GM21381 (cell line): ENCODE data around the gene ELOVL5.
A peak's percentile ranks its signal among the peaks of the same experiment; 100 is the strongest.
"Not testable (repeated sequence)": the region's sequence is repeated elsewhere in the genome, so short reads cannot be mapped to it uniquely, and the experiment has no call there.

ENCODE experiments used
- ATAC-seq: cut with Tn5 transposase; IDR thresholded peaks from one replicate; pipeline ENCODE4 v1.9.1; 2021; ENCODE audit warnings: mild to moderate bottlenecking, moderate library complexity; ENCODE audit not compliant: unreplicated experiment

The ELOVL5 gene, protein sequence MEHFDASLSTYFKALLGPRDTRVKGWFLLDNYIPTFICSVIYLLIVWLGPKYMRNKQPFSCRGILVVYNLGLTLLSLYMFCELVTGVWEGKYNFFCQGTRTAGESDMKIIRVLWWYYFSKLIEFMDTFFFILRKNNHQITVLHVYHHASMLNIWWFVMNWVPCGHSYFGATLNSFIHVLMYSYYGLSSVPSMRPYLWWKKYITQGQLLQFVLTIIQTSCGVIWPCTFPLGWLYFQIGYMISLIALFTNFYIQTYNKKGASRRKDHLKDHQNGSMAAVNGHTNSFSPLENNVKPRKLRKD

DNA sequence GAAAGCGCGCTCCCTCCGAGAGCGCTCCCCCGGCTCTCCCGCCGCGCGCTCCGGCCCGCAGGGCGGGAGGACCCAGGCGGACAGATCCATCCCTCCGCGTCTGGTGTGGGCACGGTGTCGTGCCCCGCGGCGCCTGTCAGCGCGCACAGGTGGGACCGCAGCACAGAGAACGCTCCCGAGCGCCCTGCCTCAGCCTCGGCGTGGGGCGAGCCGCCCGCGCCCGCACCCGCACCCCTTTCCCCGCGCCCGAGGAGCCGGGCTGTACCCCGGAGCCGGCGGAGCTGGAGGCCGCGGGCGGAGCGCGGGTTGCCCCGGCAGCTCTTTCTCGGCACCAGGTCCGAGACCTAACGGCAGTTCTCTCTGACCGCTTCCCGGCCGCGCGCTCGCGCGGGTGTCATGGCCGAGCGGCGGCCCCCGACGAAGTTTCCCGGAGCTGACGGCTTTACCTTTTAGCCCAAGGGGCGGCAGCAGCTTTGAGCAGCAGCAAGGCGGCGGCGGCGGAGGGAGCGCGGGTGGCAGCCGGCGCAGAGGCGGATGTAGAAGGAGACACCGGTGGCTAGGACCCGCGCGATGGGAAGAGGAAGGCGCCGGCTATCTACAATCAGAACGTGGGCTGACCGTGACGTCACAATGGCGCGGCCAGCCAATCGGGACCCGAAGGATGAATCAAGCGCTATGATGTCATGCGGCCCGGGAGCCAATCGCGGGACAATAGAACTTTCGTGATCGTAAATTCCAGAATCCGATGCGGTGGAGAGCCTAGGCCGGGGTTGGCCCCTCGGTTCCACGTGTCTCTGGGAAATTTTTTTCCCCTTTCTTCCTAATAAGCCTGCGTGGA is at the start of gene ELOVL5:
Gene ELOVL5 (minus strand): TSS at position 580 of the 838 bp plus-strand sequence. CDS start 53,251 bp downstream, outside the sequence.
- ATAC-seq, result peak; percentile 79

DNA sequence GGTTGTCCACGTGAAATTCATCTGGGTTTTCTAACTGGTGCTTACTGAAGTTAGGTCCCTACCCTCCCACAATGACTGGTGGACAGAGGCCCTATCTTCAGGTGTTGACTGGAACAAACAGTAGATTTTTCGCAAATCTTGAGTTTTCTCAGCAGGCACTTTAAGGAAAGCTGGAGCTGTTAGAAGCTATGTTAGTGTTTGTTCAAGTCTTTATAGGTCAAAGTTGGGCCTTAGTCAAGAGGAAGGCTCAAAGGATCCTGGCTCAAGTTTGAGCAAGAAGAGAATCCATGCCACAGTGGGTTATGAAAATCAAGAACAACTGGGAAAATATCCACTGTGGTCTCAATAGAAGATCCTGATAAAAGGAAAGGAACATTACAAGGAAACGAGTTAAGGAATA is 48.5 kb upstream of the ELOVL5 start:
- no peak for ATAC-seq

DNA sequence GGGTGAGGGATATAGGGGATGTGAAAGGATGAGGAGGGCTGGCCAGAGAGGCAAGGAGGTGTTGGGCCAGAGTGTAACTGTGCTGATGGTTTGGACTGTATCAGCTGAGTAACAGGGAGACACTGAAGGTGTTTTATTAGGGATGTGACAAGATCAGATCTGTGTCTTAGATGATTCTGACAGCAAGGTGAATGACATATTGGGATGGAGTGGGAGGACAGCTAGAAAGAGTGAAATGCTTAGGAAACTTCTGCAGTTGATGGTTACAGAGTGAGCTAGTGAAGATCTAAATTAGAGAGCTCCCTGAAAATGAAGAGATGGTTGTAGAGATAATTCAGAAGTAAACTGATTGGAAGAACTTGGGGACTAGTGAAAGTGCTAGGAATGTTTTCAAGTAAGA is 47.2 kb upstream of the ELOVL5 start:
- no peak for ATAC-seq

DNA sequence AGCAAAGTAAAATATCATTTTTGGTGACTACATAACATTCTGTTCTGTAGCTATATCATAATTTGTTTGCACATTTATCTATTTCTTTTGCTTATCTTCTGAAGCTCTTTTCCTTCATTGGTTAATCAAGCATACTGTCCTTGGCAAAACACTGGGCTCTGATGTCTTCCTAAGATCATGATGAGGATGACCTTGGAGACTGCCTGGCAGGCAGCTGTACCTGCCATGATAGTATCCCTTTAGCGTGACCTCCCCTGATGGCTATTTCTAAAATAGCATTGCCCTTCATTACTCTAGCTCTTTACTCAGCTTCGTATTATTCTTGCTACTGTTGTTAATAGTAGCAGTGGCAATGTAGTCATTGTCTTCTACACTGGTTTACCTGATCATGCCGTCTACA is 46.0 kb upstream of the ELOVL5 start:
- no peak for ATAC-seq

DNA sequence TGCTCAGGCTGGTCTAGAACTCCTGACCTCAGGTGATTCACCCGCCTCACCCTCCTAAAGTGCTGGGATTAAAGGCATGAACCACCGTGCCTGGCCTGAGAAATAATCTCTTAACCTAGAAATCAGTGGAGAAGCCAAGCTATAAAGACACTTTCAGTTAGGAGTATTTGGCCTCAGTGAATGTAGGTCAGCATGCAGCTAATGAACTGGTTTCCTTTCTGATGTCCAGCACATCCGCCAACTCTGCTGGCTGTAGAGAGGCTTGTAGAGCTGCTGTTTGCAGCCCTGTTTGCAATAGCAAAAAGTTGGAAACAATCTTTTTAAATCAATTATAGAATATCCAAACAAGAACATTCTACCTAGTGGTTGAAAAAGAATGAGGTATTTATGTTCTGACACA is 42.4 kb upstream of the ELOVL5 start:
- no peak for ATAC-seq

DNA sequence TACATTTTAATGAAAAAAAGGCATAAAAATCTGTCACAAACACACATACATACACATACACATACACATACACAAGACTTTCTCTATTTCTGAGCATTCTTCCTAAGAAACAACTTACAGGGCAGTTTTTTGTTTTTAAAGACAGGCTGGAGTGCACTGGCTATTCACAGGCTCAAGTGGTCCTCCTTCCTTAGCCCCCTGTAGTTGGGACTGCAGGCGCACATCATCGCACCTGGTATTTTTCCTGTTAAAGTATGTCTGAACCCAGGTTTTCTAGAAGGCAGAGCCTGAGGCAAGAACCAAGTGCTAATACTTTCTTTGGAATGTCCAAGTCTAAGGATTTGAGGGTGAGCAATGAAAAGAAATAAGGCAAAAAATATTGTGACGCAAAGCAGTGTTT is 41.3 kb upstream of the ELOVL5 start:
- ATAC-seq, result no peak

DNA sequence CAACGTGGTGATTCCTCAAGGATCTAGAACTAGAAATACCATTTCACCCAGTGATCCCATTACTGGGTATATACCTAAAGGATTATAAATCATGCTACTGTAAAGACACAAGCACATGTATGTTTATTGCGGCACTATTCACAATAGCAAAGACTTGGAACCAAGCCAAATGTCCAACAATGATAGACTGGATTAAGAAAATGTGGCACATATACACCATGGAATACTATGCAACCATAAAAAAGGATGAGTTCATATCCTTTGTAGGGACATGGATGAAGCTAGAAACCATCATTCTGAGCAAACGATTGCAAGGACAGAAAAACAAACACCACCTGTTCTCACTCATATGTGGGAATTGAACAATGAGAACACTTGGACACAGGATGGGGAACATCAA is 39.9 kb upstream of the ELOVL5 start:
- not testable (repeated sequence) for ATAC-seq

DNA sequence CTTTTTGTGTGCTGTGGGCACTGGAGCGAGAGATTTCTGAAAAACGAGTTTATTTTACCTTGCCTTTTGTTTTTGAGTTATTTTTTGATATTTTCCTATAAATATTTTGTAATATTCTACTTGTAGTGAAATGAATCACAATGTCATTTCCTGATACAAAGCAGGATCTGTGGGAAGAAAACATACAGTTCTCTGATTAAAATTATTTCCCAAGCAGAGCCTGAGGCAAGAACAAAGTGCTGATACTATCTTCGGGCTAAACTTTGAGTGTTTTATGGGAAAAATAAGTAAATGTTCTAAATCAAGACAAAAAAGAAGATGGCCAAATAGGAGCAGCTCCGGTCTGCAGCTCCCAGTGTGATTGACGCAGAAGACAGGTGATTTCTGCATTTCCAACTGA is 33.7 kb upstream of the ELOVL5 start:
- no peak for ATAC-seq

DNA sequence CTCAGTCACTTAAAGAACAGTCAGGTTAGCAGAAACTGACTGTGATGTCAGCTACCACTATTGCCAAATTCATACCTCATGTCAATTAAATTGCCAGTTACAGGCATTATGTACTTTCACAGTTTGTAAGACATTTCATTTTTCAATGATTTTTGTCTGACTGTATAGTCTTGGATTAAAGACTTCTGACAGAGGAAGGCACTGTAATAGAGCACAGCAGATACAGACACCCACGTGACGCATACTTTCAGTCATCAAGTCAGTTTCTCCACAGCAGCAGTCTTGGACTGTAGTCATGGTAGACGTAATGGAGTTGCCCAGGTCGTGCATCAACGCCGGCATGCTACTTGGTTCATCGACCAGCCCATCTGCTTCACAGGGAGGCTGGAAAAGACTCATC is 29.5 kb upstream of the ELOVL5 start:
- ATAC-seq, result no peak

DNA sequence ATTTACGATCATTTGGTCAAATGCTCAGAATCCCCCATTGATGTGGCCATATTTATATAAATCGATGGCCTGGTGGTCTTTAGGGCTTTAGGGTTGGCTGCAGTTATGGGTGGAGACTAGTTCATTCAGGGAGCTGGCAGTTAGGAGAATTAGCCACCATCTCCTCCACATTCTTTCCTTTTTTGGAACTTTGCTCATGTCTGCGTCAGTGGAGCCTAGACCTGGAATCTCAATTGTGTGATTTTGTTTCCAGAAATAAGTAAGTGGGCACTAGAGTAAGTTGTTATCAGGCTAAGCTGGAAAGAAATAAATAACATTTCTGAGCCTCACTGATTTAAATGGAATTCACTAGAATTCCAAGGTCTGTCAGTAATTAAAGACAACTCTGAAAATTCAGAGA is 29.0 kb upstream of the ELOVL5 start:
- ATAC-seq, result no peak

DNA sequence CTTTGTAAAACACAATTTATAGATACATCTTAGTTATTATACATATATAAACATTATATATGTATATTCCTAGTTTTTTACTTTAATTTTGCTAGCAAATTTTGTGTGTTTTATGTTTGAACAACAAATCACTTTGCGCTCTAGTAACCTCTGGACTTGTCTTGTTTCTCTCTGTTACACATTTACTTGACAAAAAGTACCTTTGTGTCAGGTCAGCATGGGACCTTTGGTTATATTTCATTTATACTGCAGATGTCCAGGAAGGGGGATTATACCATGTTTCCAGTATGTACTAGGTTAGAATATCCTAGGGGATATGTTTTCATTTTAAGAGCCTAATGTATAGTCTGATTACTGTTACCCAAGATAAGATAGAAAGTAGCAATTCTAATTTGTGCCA is 28.5 kb upstream of the ELOVL5 start:
- ATAC-seq, result no peak

DNA sequence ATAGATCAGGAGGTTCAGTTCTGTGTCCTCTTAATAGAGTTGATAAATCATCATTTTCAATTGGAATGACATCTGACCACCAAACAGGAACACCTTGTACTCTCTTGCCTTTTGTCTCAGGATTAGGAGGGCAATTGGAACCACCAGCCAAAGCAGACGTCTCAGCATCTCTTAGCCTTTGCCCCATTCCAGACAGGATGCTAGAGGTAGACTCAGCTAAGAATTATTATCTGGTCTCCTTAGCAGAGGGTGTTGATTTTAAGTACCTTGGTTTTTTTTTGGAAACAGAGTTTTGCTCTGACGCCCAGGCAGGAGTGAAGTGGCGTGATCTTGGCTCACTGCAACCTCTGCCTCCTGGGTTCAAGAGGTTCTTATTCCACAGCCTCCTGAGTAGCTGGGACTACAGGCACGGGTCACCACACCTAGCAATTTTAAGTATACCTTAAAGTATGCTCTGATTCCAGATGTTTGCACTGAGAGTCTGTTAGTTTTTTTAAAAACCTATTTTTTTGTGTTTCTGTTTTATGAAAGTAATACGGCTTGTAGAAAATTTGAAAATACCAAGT is 28.0 kb upstream of the ELOVL5 start:
- ATAC-seq, result no peak

DNA sequence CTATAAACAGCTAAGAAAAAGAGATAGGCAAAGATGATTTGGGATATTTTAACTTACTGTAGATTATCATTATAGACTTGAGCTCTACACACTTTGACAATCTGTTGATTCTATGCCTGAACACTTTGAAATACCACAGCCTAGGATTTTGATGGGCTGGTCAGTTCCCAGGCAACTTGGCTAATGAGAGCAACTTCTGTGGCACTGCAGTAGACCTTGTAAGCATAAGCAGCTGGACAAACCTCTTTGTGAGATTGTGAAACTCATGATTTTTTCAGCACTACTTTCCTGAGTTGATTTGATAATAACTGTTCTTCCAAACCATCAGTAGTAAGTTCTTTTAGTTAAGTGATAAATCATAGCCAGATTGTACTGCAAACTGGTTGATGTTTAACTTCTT is 27.1 kb upstream of the ELOVL5 start:
- ATAC-seq, result no peak

DNA sequence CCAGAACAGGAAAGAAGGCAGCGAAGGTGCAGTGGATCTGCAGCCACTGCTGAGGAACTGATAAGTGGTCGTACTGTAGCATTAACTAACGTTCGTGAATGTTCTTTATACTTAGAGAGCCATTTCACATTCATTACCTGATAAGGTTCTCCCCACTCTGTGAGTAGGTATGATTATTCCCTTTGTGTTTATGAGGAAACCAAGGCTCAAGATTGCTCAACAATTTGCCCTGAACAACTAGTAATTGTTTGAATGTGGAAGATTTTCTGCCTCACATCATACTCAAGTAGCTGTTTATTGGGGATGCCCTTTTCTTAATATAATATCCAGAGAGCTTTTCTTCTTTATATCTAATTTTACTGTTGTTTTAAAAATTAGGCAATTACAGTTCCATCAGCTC is 24.9 kb upstream of the ELOVL5 start:
- ATAC-seq, result no peak

DNA sequence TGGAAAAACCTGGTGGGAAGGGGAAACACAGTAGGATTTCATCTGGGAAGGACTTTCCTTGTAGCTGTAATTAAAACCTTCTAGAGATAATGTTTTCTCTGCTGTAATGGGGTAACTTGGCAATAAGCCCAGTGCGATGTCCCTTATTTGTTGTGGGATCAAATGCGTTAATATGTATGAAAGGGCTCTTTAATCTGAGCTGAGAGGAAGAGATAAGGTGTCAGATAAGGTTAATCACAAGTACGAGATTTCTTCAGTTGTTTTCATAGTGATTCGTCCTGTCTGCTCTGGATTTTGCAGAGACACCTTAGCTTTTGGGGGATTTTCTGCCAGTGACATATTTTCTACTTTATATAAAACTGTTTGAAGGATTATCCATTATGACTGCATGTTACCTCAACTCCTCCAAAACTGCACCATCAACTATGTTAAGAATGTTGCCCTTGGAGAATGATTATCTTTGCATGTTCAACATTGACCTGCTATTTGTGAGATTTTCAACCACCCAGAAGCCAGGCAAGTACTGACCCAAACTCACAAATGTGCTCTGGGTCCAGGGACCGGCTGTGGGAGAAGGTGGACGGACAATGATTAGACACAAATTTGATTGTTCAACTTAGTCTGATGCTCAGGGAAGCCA is 21.2 kb upstream of the ELOVL5 start:
- ATAC-seq, result no peak

DNA sequence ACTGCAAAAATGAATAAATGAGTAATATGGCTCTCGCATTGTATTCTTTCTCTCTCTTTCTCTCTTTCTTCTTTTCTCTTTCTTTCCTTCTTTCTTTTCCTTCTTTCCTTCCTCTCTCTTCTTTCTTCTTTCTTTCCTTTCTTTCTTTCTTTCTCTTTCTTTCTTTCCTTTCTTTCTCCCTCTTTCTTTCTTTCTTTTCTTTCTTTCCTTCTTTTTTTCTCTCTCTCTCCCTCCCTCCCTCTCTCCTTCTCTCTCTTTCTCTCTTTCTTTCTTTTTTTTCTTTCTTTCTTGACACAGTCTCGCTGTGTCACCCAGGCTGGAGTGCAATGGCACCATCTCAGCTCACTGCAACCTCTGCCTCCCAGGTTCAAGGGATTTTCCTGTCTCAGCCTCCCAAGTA is 20.3 kb upstream of the ELOVL5 start:
- ATAC-seq, result no peak

DNA sequence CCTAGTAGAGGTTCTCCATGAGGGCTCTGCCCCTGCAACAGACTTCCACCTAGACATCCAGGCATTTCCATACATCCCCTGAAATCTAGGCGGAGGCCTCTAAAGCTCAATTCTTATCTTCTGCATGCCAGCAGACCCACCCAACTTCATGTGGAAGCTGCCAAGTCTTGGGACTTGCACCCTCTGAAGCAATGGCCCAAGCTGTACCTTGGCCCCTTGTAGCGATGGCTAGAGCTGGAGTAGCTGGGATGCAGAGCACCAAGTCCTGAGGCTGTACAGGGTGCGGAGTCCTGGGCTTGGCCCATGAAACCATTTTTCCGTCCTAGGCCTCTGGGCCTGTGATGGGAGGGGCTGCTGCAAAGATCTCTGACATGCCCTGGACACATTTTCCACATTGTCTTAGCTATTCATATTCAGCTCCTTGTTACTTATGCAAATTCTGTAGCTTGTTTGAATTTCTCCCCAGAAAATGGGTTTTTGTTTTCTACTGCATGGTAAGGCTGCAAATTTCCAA is 17.4 kb upstream of the ELOVL5 start:
- no peak for ATAC-seq

DNA sequence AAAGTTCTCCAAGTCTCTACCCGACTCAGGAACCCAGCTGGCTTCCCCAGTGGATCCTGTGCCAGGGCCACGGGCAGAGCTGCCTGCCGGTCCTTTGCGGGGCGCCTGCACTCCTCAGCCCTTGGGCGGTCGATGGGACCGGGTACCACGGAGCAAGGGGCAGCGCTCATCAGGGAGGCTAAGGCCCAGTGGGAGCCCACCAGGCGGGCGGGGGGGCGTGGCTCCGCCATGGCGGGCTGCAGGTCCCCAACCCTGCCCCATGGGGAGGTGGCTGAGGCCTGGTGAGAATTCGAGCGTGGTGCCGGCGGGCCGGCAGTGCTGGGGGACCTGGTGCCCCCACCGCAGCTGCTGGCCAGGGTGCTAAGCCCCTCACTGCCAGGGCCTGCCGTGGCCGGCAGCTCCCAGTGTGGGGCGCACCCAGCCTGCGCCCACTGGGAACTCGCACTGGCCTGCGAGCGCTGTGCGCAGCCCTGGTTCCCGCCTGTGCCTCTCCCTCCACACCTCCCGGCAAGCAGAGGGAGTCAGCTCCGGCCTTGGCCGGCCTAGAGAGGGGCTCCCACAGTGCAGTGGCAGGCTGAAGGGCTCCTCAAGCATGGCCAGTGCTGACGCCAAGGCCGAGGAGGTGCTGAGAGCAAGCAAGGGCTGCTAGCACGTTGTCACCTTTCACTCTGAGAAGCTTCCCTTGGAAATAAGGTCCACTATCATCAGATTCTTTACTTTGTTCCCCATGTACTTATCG is 14.8 kb upstream of the ELOVL5 start:
- ATAC-seq, result no peak

DNA sequence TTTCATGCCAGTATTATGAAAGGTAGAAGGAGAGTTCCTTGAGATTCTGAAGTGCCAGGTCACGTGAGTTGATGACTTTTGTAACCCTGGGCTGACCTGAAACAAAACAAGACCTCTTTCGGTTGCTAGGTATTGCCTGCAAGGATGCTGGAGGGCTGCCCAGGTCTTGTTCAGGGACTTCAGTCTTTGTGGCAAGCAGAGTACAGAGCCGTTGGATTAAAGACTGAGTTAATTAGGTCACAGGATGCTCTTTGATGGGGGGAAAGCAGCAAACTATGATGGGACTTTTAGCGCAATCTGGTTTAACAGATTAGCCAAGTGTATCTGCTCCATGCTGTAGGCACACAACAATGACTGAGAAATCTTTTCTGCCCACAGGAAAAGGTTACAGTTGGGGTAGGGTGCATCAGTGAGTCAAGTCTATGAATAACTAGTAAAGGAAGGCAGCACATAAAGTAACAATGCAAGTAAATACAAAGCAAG is 12.8 kb upstream of the ELOVL5 start:
- ATAC-seq, result no peak

DNA sequence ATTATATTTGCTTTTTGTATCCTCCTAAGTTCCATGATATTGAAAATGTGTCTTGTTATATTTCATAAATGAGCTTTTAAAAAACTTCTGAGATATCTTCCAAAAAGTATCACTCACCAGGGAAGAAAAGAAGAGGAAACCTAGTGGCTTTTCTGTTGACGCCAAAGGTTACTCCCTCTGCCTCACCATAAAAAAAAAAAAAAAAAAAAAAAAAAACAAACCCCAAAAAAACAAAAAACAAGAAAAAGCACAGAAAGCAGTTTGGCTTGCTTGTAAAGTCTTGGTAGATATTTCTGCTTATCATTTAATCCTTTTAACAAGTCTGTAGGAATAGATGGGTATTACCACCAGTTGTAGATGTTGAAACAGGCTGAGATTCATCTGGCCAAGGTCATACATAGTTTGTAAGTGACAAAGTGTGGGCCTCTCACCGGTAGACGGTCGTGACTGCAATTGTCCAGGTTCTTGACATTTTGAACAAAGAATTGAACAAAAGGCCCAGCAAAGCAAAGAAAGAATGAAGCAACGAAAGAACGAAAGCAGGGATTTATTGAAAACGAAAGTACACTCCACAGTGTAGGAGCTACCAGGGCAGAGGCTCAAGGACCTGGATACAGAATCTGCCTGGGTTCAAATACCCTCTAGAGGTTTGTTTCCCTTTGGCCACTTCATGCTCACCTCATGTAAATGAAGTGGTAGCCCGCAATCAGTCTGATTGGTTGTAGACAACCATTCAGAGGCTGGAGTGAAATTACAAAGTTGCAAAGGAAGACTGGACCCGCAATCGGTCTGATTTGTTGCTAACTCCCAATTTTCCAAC is 11.6 kb upstream of the ELOVL5 start:
- ATAC-seq, result no peak
